Fibroblast of mammary gland (primary cell): ENCODE data around the gene PHC1.
"Not testable (repeated sequence)": the region's sequence is repeated elsewhere in the genome, so short reads cannot be mapped to it uniquely, and the experiment has no call there.

Source experiments
- DNase-seq: peaks from one replicate; pipeline ENCODE4 v3.0.0-alpha.2; 2010; ENCODE audit warnings: low read depth
- H3K4me3 ChIP-seq: 2 replicates; pipeline ENCODE4 v1.5.1; 2011; ENCODE audit warnings: low read depth, mild to moderate bottlenecking, low read length, moderate library complexity; ENCODE audit not compliant: control insufficient read depth
- TF ChIP-seq, protein P1 (sequence below): conservative IDR thresholded peaks from 2 replicates; pipeline ENCODE4 v1.5.1; 2011; ENCODE audit warnings: low read depth, low read length, inconsistent platforms; ENCODE audit not compliant: control insufficient read depth, insufficient read depth

The PHC1 gene

GRCh38 chr12:8894986-8895385, 19.3 kb upstream of the PHC1 start:
- TF ChIP-seq, protein P1, sequence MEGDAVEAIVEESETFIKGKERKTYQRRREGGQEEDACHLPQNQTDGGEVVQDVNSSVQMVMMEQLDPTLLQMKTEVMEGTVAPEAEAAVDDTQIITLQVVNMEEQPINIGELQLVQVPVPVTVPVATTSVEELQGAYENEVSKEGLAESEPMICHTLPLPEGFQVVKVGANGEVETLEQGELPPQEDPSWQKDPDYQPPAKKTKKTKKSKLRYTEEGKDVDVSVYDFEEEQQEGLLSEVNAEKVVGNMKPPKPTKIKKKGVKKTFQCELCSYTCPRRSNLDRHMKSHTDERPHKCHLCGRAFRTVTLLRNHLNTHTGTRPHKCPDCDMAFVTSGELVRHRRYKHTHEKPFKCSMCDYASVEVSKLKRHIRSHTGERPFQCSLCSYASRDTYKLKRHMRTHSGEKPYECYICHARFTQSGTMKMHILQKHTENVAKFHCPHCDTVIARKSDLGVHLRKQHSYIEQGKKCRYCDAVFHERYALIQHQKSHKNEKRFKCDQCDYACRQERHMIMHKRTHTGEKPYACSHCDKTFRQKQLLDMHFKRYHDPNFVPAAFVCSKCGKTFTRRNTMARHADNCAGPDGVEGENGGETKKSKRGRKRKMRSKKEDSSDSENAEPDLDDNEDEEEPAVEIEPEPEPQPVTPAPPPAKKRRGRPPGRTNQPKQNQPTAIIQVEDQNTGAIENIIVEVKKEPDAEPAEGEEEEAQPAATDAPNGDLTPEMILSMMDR = no peak
- no peak for DNase-seq
- no peak overlapping the region for H3K4me3 ChIP-seq

DNA sequence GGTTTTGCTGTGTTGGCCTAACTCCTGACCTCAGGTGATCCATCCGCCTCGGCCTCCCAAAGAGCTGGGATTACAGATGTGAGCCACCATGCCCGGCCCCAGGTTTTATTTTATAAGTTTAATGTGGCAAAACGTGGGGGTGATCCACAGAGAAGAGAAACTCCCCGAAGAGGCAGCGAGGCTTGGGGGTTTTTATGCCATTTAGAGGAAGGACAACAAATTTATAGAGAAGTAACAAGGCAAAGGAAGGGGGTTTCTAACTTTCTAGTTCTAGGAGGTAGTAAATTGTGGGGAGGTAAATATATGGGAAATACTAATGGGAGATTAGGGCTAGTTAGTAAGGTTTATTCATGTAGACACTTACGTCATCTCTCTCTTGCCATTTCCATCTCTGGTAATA, 17.2 kb upstream of the PHC1 start:
- no peak overlapping the region for H3K4me3 ChIP-seq
- TF ChIP-seq, protein P1 = no peak
- no peak for DNase-seq

DNA sequence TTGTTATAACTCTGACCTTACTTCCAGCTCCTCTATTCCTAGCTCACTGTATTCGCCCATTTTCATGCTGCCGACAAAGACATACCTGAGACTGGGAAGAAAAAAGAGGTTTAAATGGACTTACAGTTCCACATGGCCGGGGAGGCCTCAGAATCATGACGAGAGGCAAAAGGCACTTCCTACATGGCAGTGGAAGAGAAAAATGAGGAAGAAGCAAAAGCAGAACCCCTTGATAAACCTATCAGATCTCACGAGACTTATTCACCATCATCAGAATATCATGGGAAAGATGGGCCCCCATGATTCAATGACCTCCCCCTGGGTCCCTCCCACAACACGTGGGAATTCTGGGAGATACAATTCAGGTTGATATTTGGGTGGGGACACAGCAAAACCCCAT, 14.5 kb upstream of the PHC1 start:
- DNase-seq = no peak
- TF ChIP-seq, protein P1 = no peak
- H3K4me3 ChIP-seq = no peak overlapping the region

DNA sequence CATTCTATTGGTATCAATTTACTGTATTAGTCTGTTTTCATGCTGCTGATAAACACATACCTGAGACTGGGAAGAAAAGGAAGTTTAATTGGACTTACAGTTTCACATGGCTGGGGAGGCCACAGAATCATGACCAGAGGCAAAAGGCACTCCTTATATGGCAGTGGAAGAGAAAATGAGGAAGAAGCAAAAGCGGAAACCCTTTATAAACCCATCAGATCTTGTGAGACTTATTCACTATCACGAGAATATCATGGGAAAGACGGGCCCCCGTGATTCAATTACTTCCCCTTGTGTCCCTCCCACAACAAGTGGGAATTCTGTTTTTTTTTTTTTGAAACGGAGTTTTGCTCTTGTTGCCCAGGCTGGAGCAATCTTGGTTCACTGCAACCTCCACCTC, 11.6 kb upstream of the PHC1 start:
- not testable (repeated sequence) for H3K4me3 ChIP-seq, DNase-seq

GRCh38 chr12:8903646-8904045, 10.7 kb upstream of the PHC1 start:
- TF ChIP-seq, protein P1 = no peak
- H3K4me3 ChIP-seq = no peak overlapping the region
- DNase-seq = no peak

- no peak overlapping the region for H3K4me3 ChIP-seq
- TF ChIP-seq, protein P1 = no peak
- no peak for DNase-seq
Measured at GRCh38 chr12:8904665-8905064, 9.6 kb upstream of the PHC1 start.

- TF ChIP-seq, protein P1 = no peak
- H3K4me3 ChIP-seq = no peak overlapping the region
- DNase-seq = no peak
Measured at GRCh38 chr12:8905546-8905945, 8.8 kb upstream of the PHC1 start.
